ENCODE results near the gene NMNAT1. TPM values are rescaled to one million over a fixed set of nuclear protein-coding genes. Genes with fewer than 3 reads are reported as not detected.
A peak's percentile ranks its signal among the peaks of the same experiment; 100 is the strongest.

Gene NMNAT1
- total RNA-seq, 4 donors from 2014 or later = 5.6 to 12.4 (median 8.8) TPM

DNA sequence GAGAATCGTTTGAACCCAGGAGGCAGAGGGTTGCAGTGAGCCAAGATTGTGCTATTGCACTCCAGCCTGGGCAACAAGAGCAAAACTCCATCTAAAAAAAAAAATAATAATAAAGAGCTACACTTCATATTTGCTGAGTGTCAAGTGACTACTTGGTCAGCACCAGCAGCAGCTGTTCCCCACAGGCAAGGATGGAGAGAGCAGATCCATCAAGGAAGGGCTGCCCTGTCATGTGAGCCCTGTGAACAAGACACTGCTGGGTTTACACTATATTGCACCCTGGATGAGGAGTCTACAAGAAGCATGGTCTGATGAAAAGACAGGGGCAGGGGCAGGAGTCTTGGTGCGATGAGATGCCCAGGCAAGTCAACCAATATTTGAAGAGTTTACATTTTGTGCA, 36.8 kb upstream of the NMNAT1 start:
- H3K9me3 ChIP-seq = no peaks in the 10 kb centered on the region
- peaks cover 36 to 68% of the 10 kb centered on the region in 2 donors for H3K4me1 ChIP-seq
- TF ChIP-seq POLR2A (IDR thresholded peaks at IDR 0.05) = no peak
- TF ChIP-seq, protein P1, sequence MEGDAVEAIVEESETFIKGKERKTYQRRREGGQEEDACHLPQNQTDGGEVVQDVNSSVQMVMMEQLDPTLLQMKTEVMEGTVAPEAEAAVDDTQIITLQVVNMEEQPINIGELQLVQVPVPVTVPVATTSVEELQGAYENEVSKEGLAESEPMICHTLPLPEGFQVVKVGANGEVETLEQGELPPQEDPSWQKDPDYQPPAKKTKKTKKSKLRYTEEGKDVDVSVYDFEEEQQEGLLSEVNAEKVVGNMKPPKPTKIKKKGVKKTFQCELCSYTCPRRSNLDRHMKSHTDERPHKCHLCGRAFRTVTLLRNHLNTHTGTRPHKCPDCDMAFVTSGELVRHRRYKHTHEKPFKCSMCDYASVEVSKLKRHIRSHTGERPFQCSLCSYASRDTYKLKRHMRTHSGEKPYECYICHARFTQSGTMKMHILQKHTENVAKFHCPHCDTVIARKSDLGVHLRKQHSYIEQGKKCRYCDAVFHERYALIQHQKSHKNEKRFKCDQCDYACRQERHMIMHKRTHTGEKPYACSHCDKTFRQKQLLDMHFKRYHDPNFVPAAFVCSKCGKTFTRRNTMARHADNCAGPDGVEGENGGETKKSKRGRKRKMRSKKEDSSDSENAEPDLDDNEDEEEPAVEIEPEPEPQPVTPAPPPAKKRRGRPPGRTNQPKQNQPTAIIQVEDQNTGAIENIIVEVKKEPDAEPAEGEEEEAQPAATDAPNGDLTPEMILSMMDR (IDR thresholded peaks at IDR 0.05 in 4 of 5, conservative IDR thresholded peaks at IDR 0.05 in 1 of 5) = no peak
- intact Hi-C loops (cut with DNase I; ENCODE audit: low total_unique reads) (no loop called here), in situ Hi-C loops (cut with MboI; ENCODE audit: low sequenced_read_pairs in 4 of 4) (no loop called here)
- no peaks in the 10 kb centered on the region for H3K36me3 ChIP-seq
- DNase-seq = no peak
- ATAC-seq = no peak
- no peaks in the 10 kb centered on the region for H3K27me3 ChIP-seq
- H3K4me3 ChIP-seq = no peak overlapping the region
- peak overlapping the region in 1 of 4 donors; percentile 85 for H3K27ac ChIP-seq

DNA sequence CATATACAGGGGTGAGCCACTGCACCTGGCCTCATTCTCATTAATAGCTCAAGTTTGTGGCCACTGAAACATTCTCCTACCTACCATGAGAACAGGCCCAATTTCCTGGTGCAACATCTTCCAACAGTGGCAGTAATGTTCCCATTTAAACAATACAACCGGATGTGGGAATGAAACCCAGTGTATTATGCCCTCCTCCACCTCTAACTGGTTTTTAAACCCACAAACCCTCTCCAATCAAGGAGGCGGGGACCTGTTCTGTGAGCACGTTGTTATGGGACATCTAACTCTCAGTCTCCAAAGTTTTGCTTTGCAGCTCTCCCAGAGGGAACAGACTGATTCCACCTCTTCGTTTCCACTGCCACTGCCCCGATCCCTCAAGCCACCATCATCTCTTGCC, 35.8 kb upstream of the NMNAT1 start:
- no peaks in the 10 kb centered on the region for H3K9me3 ChIP-seq
- H3K27me3 ChIP-seq = no peaks in the 10 kb centered on the region
- no peak overlapping the region for H3K4me3 ChIP-seq
- peak overlapping the region in 3 of 4 donors; percentile 15 to 85 (median 45) for H3K27ac ChIP-seq
- intact Hi-C loops (cut with DNase I; ENCODE audit: low total_unique reads) = no loop called here
- H3K4me1 ChIP-seq = peaks cover 27 to 61% of the 10 kb centered on the region in 2 donors
- no peaks in the 10 kb centered on the region for H3K36me3 ChIP-seq
- no peak for DNase-seq
- TF ChIP-seq POLR2A (IDR thresholded peaks at IDR 0.05) = no peak
- TF ChIP-seq, protein P1 (IDR thresholded peaks at IDR 0.05 in 4 of 5, conservative IDR thresholded peaks at IDR 0.05 in 1 of 5) = no peak
- no peak for ATAC-seq
- in situ Hi-C loops (cut with MboI; ENCODE audit: low sequenced_read_pairs in 4 of 4) = no loop called here

DNA sequence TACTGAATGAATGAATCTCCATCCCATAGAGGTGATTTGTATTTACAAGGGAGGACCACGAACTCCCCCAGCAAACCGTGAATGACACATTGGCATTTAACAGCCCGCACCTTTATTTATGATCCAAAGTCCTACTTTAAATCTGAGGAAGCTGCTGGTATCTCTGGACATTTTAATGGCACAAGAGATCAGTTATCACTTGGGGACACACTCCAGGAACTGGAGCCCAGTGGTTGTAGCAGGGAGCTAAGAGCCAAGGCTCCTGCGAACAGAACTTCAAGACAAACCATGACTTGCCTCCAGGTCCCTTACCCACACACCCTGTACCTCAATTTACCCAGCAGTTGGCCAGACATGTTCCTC, 34.4 kb upstream of the NMNAT1 start:
- Histone ChIP-seq H3K4me3 (peak overlapping the region; percentile 74 to 82 (median 80)), H3K36me3 (no peaks in the 10 kb centered on the region), H3K9me3 (no peaks in the 10 kb centered on the region), H3K4me1 (peaks cover 27 to 47% of the 10 kb centered on the region in 2 donors), H3K27me3 (no peaks in the 10 kb centered on the region), H3K27ac (peak overlapping the region; percentile 70 to 85 (median 80))
- intact Hi-C loops (cut with DNase I; ENCODE audit: low total_unique reads) (no loop called here), in situ Hi-C loops (cut with MboI; ENCODE audit: low sequenced_read_pairs in 4 of 4) (no loop called here)
- ATAC-seq (no peak), DNase-seq (no peak)
- no peak for TF ChIP-seq POLR2A (IDR thresholded peaks at IDR 0.05)
- TF ChIP-seq, protein P1 (IDR thresholded peaks at IDR 0.05 in 4 of 5, conservative IDR thresholded peaks at IDR 0.05 in 1 of 5) = no peak

DNA sequence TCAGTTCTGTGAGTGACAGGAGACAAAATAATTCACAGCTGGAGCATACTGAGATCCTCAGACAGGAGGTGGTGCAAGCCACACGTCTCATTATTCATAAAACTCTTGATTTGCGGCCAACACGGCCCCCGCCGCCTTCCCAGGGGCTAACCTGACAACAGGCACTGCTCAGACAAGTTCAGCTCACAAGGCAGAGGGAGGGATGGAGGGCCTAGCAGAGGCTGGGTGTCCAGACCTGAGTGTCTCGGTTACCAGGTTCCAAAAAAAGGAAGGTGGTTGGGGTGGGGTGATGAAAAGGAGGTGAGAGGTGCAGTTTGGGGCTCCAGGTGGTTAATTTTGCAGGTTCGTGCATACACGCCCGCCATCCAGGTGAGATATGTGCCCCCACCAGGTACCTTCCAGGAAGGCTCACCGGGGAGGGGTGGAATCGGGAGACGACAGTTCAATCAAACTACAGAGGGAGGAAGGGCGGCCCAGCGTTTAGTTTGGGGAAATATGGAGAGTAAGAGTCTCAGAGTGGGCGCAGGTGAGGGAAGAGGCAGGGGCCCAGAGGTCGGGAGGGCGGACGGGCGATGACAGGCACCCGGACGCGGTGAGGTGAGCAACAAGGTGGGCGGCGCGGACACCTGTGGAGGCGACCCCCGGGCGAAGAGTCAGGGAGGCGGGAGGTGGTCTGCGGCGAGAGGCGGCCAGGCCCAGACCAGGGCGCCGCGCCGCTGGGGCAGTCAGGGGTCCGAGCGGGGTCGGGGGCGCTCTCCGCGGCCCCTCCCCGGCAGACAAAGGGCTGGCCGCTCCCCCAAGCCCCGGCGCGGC, 33.8 kb upstream of the NMNAT1 start:
- peak overlapping the region; percentile 70 to 85 (median 80) for H3K27ac ChIP-seq
- H3K4me3 ChIP-seq = peak overlapping the region; percentile 74 to 82 (median 80)
- H3K36me3 ChIP-seq = no peaks in the 10 kb centered on the region
- H3K27me3 ChIP-seq = no peaks in the 10 kb centered on the region
- H3K9me3 ChIP-seq = no peaks in the 10 kb centered on the region
- peaks cover 27 to 41% of the 10 kb centered on the region in 2 donors for H3K4me1 ChIP-seq
- no peak for ATAC-seq
- intact Hi-C loops (cut with DNase I; ENCODE audit: low total_unique reads) (loop anchor here (1.0 to 2.0 kb wide), 4 partner anchors 34 to 489 kb away; partner anchors contain the start of genes LZIC, NMNAT1 and UBE4B), in situ Hi-C loops (cut with MboI; ENCODE audit: low sequenced_read_pairs in 4 of 4) (no loop called here)
- TF ChIP-seq, protein P1 (IDR thresholded peaks at IDR 0.05 in 4 of 5, conservative IDR thresholded peaks at IDR 0.05 in 1 of 5) = no peak
- no peak for TF ChIP-seq POLR2A (IDR thresholded peaks at IDR 0.05)
- peak in 1 of 2 donors; percentile 30 for DNase-seq

Measured in gastrocnemius medialis (tissue), 4 donors.